ENCODE results near the gene SH3GL1.

GRCh38 chr19:4361152-4362046 lies 38.9 kb downstream of the SH3GL1 start:
- TF ChIP-seq, protein P1, sequence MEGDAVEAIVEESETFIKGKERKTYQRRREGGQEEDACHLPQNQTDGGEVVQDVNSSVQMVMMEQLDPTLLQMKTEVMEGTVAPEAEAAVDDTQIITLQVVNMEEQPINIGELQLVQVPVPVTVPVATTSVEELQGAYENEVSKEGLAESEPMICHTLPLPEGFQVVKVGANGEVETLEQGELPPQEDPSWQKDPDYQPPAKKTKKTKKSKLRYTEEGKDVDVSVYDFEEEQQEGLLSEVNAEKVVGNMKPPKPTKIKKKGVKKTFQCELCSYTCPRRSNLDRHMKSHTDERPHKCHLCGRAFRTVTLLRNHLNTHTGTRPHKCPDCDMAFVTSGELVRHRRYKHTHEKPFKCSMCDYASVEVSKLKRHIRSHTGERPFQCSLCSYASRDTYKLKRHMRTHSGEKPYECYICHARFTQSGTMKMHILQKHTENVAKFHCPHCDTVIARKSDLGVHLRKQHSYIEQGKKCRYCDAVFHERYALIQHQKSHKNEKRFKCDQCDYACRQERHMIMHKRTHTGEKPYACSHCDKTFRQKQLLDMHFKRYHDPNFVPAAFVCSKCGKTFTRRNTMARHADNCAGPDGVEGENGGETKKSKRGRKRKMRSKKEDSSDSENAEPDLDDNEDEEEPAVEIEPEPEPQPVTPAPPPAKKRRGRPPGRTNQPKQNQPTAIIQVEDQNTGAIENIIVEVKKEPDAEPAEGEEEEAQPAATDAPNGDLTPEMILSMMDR (IDR thresholded peaks at IDR 0.05): no peak
- no peak for TF ChIP-seq POLR2A (IDR thresholded peaks at IDR 0.05)
- no peak for TF ChIP-seq POLR2AphosphoS5 (IDR thresholded peaks at IDR 0.05; ENCODE audit: insufficient read depth in 1 of 2, low read depth in 1 of 2)
